ENCODE measurements around the gene STXBP6.

DNA sequence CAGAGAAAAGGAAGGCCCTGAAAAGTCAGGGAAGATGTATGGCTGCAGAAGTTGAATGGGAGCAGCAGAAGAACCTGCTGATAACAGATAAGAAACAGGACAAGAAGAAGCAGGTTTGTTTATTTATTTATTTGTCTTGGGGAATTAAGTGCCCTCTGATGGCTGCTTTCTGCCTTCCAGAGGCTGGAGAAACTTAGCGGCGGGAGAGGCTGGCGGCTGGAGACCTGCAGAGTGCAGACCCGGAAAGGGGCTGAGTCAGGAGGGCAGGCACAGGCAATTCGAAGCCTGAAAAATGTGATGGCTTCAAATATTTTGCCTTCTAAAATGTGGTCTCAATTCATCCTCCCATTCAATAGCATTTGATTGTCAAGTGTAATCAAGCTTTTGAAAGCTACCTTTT, 247.7 kb downstream of the STXBP6 start:
- TF ChIP-seq, protein P1, sequence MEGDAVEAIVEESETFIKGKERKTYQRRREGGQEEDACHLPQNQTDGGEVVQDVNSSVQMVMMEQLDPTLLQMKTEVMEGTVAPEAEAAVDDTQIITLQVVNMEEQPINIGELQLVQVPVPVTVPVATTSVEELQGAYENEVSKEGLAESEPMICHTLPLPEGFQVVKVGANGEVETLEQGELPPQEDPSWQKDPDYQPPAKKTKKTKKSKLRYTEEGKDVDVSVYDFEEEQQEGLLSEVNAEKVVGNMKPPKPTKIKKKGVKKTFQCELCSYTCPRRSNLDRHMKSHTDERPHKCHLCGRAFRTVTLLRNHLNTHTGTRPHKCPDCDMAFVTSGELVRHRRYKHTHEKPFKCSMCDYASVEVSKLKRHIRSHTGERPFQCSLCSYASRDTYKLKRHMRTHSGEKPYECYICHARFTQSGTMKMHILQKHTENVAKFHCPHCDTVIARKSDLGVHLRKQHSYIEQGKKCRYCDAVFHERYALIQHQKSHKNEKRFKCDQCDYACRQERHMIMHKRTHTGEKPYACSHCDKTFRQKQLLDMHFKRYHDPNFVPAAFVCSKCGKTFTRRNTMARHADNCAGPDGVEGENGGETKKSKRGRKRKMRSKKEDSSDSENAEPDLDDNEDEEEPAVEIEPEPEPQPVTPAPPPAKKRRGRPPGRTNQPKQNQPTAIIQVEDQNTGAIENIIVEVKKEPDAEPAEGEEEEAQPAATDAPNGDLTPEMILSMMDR (IDR thresholded peaks at IDR 0.05; ENCODE audit: poor library complexity, severe bottlenecking) = no peak
- TF ChIP-seq MXI1 (conservative IDR thresholded peaks at IDR 0.05; ENCODE audit: poor library complexity, severe bottlenecking) (no peak), EP300 (conservative IDR thresholded peaks at IDR 0.05; ENCODE audit: poor library complexity, severe bottlenecking) (no peak), POLR2AphosphoS5 (IDR thresholded peaks at IDR 0.05) (no peak), TAF1 (IDR thresholded peaks at IDR 0.05; ENCODE audit: low read depth) (no peak), RAD21 (conservative IDR thresholded peaks at IDR 0.05) (no peak), EZH2 (IDR thresholded peaks at IDR 0.05; ENCODE audit: borderline replicate concordance, insufficient read depth, low read length, poor library complexity, severe bottlenecking) (no peak), SMC3 (conservative IDR thresholded peaks at IDR 0.05; ENCODE audit: poor library complexity) (no peak)
- TF ChIP-seq, protein P2, sequence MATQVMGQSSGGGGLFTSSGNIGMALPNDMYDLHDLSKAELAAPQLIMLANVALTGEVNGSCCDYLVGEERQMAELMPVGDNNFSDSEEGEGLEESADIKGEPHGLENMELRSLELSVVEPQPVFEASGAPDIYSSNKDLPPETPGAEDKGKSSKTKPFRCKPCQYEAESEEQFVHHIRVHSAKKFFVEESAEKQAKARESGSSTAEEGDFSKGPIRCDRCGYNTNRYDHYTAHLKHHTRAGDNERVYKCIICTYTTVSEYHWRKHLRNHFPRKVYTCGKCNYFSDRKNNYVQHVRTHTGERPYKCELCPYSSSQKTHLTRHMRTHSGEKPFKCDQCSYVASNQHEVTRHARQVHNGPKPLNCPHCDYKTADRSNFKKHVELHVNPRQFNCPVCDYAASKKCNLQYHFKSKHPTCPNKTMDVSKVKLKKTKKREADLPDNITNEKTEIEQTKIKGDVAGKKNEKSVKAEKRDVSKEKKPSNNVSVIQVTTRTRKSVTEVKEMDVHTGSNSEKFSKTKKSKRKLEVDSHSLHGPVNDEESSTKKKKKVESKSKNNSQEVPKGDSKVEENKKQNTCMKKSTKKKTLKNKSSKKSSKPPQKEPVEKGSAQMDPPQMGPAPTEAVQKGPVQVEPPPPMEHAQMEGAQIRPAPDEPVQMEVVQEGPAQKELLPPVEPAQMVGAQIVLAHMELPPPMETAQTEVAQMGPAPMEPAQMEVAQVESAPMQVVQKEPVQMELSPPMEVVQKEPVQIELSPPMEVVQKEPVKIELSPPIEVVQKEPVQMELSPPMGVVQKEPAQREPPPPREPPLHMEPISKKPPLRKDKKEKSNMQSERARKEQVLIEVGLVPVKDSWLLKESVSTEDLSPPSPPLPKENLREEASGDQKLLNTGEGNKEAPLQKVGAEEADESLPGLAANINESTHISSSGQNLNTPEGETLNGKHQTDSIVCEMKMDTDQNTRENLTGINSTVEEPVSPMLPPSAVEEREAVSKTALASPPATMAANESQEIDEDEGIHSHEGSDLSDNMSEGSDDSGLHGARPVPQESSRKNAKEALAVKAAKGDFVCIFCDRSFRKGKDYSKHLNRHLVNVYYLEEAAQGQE (IDR thresholded peaks at IDR 0.05; ENCODE audit: borderline replicate concordance) = no peak

Data from neural cell (in vitro differentiated cells).